ENCODE data around the gene CLIP2.

DNA sequence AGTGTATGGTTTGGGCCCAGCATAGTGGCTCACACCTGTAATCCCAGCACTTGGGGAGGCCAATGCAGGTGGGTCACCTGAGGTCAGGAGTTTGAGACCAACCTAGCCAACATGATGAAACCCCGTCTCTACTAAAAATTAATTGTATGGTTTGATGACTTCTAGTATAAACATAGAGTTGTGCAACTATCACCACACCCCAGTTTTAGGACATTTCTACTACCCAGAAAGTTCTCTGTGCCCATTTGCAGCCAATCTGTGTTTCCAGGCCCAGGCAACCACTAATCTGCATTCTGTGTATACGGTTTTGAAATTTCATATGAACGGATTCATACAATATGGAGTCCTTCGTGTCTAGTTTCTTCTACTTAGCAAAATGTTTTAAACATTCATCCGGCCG, 20.0 kb downstream of the CLIP2 start:
- TF ChIP-seq CTCF (IDR thresholded peaks at IDR 0.05; ENCODE audit: low read length) = no peak
- TF ChIP-seq EZH2phosphoT487 (IDR thresholded peaks at IDR 0.05; ENCODE audit: low read length) = no peak
- TF ChIP-seq EZH2 (optimal IDR thresholded peaks at IDR 0.05; ENCODE audit: low read depth, low read length) = no peak

All from MM.1S (cell line).